IMR-90 (cell line): ENCODE measurements around the gene KRTAP12-4. TPM values are rescaled to one million over a fixed set of nuclear protein-coding genes. Genes with fewer than 3 reads are reported as not detected.

Source experiments
- ATAC-seq: fragments of 200-7000 bp; cut with Tn5 transposase; 2 replicates; pipeline ENCODE4 v1.9.1; 2020; ENCODE audit warnings: low read depth, mild to moderate bottlenecking, moderate library complexity
- BruUV-seq: library from RNA; stranded (reverse); fragments of 400-500 nt; replicated peaks from 2 replicates; lab custom pipeline; 2021; lab: Mats Ljungman, UMichigan
- CTCF ChIA-PET: fragments of 300-600 bp; formaldehyde crosslinking; extraction: SDS; loops from one replicate; lab custom pipeline; 2021; ENCODE audit warnings: antibody characterized with exemption; lab: Yijun Ruan, JAX
- POLR2A ChIA-PET: fragments of 300-600 bp; sonication (Branson Sonifier 250); formaldehyde crosslinking; loops from one replicate; lab custom pipeline; 2022; ENCODE audit warnings: antibody characterized with exemption; ENCODE audit not compliant: unreplicated experiment; lab: Charles Lee
- DNase-seq: peaks from one replicate; pipeline ENCODE4 v3.0.0; 2013
- H2AFZ ChIP-seq: replicated peaks from 2 replicates; pipeline ENCODE3; 2013; ENCODE audit warnings: low read length, mild to moderate bottlenecking; ENCODE audit not compliant: poor library complexity
- H2AK5ac ChIP-seq: 2 replicates; pipeline ENCODE4 v1.6.1; 2013; ENCODE audit warnings: low read depth, low read length, inconsistent platforms
- H2AK9ac ChIP-seq: replicated peaks from 2 replicates; pipeline ENCODE3; 2013; ENCODE audit warnings: mild to moderate bottlenecking, low read depth, low read length, moderate library complexity; ENCODE audit not compliant: poor library complexity
- H2BK120ac ChIP-seq: 2 replicates; pipeline ENCODE4 v1.6.1; 2013; ENCODE audit warnings: low read depth, low read length, inconsistent platforms
- H2BK15ac ChIP-seq: 3 replicates; pipeline ENCODE4 v1.6.1; 2013; ENCODE audit warnings: low read depth, low read length, inconsistent platforms
- H2BK20ac ChIP-seq: 2 replicates; pipeline ENCODE4 v1.6.1; 2013; ENCODE audit warnings: low read depth, mild to moderate bottlenecking, inconsistent platforms, low read length, moderate library complexity
- H2BK5ac ChIP-seq: 2 replicates; pipeline ENCODE4 v1.6.1; 2013; ENCODE audit warnings: mild to moderate bottlenecking, low read depth, low read length, inconsistent platforms; ENCODE audit not compliant: poor library complexity, severe bottlenecking
- H3K14ac ChIP-seq: replicated peaks from 2 replicates; pipeline ENCODE4 v1.6.1; 2013; ENCODE audit warnings: low read depth, low read length, inconsistent platforms
- H3K18ac ChIP-seq: 2 replicates; pipeline ENCODE4 v1.6.1; 2013; ENCODE audit warnings: low read depth, low read length, control low read depth
- H3K23ac ChIP-seq: 2 replicates; pipeline ENCODE4 v1.6.1; 2013; ENCODE audit warnings: low read depth, low read length, inconsistent platforms
- H3K27ac ChIP-seq: 2 replicates; pipeline ENCODE4 v1.5.1; 2013; ENCODE audit warnings: mild to moderate bottlenecking, control low read depth, low read length; ENCODE audit not compliant: insufficient read depth
- H3K27me3 ChIP-seq: 2 replicates; pipeline ENCODE4 v1.6.1; 2013; ENCODE audit warnings: low read length; ENCODE audit not compliant: control insufficient read depth, insufficient read depth
- H3K36me3 ChIP-seq: 2 replicates; pipeline ENCODE4 v1.6.1; 2013; ENCODE audit warnings: low read length, mixed read lengths; ENCODE audit not compliant: control insufficient read depth, insufficient read depth
- H3K4ac ChIP-seq: 2 replicates; pipeline ENCODE4 v1.6.1; 2013; ENCODE audit warnings: low read depth, low read length, inconsistent platforms
- H3K4me1 ChIP-seq: 2 replicates; pipeline ENCODE4 v1.6.1; 2013; ENCODE audit warnings: low read length, mixed read lengths; ENCODE audit not compliant: control insufficient read depth, insufficient read depth
- H3K4me2 ChIP-seq: 2 replicates; pipeline ENCODE4 v1.6.1; 2013; ENCODE audit warnings: low read depth, mild to moderate bottlenecking, control low read depth, low read length, moderate library complexity
- H3K4me3 ChIP-seq: 2 replicates; pipeline ENCODE4 v1.5.1; 2013; ENCODE audit warnings: low read depth, mild to moderate bottlenecking, control low read depth, low read length, moderate library complexity; ENCODE audit not compliant: insufficient read depth
- H3K56ac ChIP-seq: 2 replicates; pipeline ENCODE4 v1.6.1; 2013; ENCODE audit warnings: low read length, inconsistent platforms; ENCODE audit not compliant: insufficient read depth; ENCODE audit errors: extremely low read depth
- H3K79me1 ChIP-seq, 2 experiments: 2 replicates each; pipeline ENCODE4 v1.6.1; 2013; ENCODE audit warnings: low read length in 2 of 2, inconsistent platforms in 1 of 2, low read depth in 1 of 2
- H3K9ac ChIP-seq: 2 replicates; pipeline ENCODE4 v1.6.1; 2013; ENCODE audit warnings: low read depth, low read length, control low read depth
- H3K9me1 ChIP-seq: 2 replicates; pipeline ENCODE4 v1.6.1; 2013; ENCODE audit warnings: low read length, inconsistent platforms; ENCODE audit not compliant: insufficient read depth
- H3K9me3 ChIP-seq: 2 replicates; pipeline ENCODE4 v1.6.1; 2013; ENCODE audit warnings: low read length; ENCODE audit not compliant: control insufficient read depth, insufficient read depth
- H4K20me1 ChIP-seq: 2 replicates; pipeline ENCODE4 v1.6.1; 2013; ENCODE audit warnings: low read length, inconsistent platforms; ENCODE audit not compliant: insufficient read depth
- H4K5ac ChIP-seq: 2 replicates; pipeline ENCODE4 v1.6.1; 2013; ENCODE audit warnings: mild to moderate bottlenecking, low read depth, low read length, control low read depth
- H4K8ac ChIP-seq, 2 experiments: 2 replicates each; pipeline ENCODE4 v1.6.1; 2013; ENCODE audit warnings: low read depth in 2 of 2, low read length in 2 of 2, control low read depth in 1 of 2, inconsistent platforms in 1 of 2
- H4K91ac ChIP-seq: 2 replicates; pipeline ENCODE4 v1.6.1; 2013; ENCODE audit warnings: low read depth, low read length, inconsistent platforms; ENCODE audit not compliant: insufficient read depth
- BHLHE40 ChIP-seq: fragments of 150-350 bp; IDR thresholded peaks from 2 replicates; pipeline ENCODE4 v1.6.1; 2016; ENCODE audit warnings: mild to moderate bottlenecking, low read depth, low read length
- CEBPB ChIP-seq: IDR thresholded peaks from 2 replicates; pipeline ENCODE4 v1.6.1; 2012; ENCODE audit warnings: low read depth, low read length, improper control_type of control experiment
- CHD1 ChIP-seq: IDR thresholded peaks from 2 replicates; pipeline ENCODE4 v1.6.1; 2012; ENCODE audit warnings: low read depth, low read length, improper control_type of control experiment
- FOS ChIP-seq: fragments of 150-350 bp; IDR thresholded peaks from 2 replicates; pipeline ENCODE4 v1.6.1; 2016; ENCODE audit warnings: low read depth, low read length
- MAFK ChIP-seq: IDR thresholded peaks from 2 replicates; pipeline ENCODE4 v1.6.1; 2012; ENCODE audit warnings: low read depth, low read length, improper control_type of control experiment
- MAZ ChIP-seq: IDR thresholded peaks from 2 replicates; pipeline ENCODE4 v1.6.1; 2012; ENCODE audit warnings: low read depth, mild to moderate bottlenecking, low read length, improper control_type of control experiment, moderate library complexity, borderline replicate concordance
- MXI1 ChIP-seq: IDR thresholded peaks from 2 replicates; pipeline ENCODE4 v1.6.1; 2012; ENCODE audit warnings: low read depth, mild to moderate bottlenecking, low read length, moderate library complexity, borderline replicate concordance
- NFE2L2 ChIP-seq: fragments of 150-350 bp; IDR thresholded peaks from 2 replicates; pipeline ENCODE4 v1.6.1; 2016; ENCODE audit warnings: low read depth, mild to moderate bottlenecking, low read length
- POLR2A ChIP-seq: IDR thresholded peaks from 2 replicates; pipeline ENCODE4 v1.6.1; 2012; ENCODE audit warnings: mild to moderate bottlenecking, low read depth, low read length
- RAD21 ChIP-seq: IDR thresholded peaks from 2 replicates; pipeline ENCODE4 v1.6.1; 2012; ENCODE audit warnings: low read length, improper control_type of control experiment
- RCOR1 ChIP-seq: IDR thresholded peaks from 2 replicates; pipeline ENCODE4 v1.6.1; 2012; ENCODE audit warnings: mild to moderate bottlenecking, low read length, improper control_type of control experiment; ENCODE audit not compliant: insufficient replicate concordance
- RFX5 ChIP-seq: IDR thresholded peaks from 2 replicates; pipeline ENCODE4 v1.8.0; 2012; ENCODE audit warnings: low read depth, mild to moderate bottlenecking, low read length, moderate library complexity
- SMC3 ChIP-seq: fragments of 150-350 bp; IDR thresholded peaks from 2 replicates; pipeline ENCODE4 v1.6.1; 2016; ENCODE audit warnings: low read depth, mild to moderate bottlenecking, antibody characterized with exemption, low read length, moderate library complexity
- WGBS, 2 experiments: methylation state at CpG; one replicate each; pipeline versions ENCODE4 v1.1.5 to v1.1.7; 2013; ENCODE audit warnings: missing lambda C conversion rate in 2 of 2; ENCODE audit not compliant: insufficient read length in 1 of 2; ENCODE audit errors: extremely low coverage in 2 of 2; 5-methylcytosine and 5-hydroxymethylcytosine counted together
- dilution Hi-C: fragments of 300-500 bp; cut with HindIII; formaldehyde crosslinking; loops from one replicate; pipeline ENCODE4 v1.14.3; 2018; ENCODE audit warnings: low sequenced_read_pairs; ENCODE audit not compliant: unreplicated experiment
- in situ Hi-C: fragments of 300-500 bp; cut with MboI; formaldehyde crosslinking; loops from 3 replicates; pipeline ENCODE4 v1.14.3; 2019; ENCODE audit warnings: low sequenced_read_pairs, inconsistent platforms, mixed read lengths
- intact Hi-C: fragments of 100-400 bp; cut with micrococcal nuclease; formaldehyde crosslinking; loops from 2 replicates; pipeline ENCODE4 v1.10.0; 2022
- polyA plus RNA-seq, 3 experiments: library from polyadenylated mRNA; depleted of rRNA; stranded (reverse); fragments of >200 nt; gene quantifications; 2 replicates each; pipeline ENCODE4 v1.2.3, GENCODE V29; 2012; ENCODE audit warnings: low replicate concordance in 1 of 3
- total RNA-seq: library from RNA; depleted of rRNA; stranded (reverse); fragments of >200 nt; gene quantifications from 2 replicates; pipeline ENCODE4 v1.2.3, GENCODE V29; 2012
- TF ChIP-seq, protein P1 (sequence below): conservative IDR thresholded peaks from 2 replicates; pipeline ENCODE4 v1.5.1; 2012; ENCODE audit warnings: mild to moderate bottlenecking, low read depth, low read length, improper control_type of control experiment
- TF ChIP-seq, protein P2 (sequence below): fragments of 150-350 bp; IDR thresholded peaks from 2 replicates; pipeline ENCODE4 v1.6.1; 2016; ENCODE audit warnings: low read depth, mild to moderate bottlenecking, low read length, moderate library complexity, borderline replicate concordance
- TF ChIP-seq, protein P3 (sequence below): fragments of 150-350 bp; IDR thresholded peaks from 2 replicates; pipeline ENCODE4 v1.6.1; 2017; ENCODE audit warnings: mild to moderate bottlenecking, antibody characterized with exemption, low read length, low read depth

Gene KRTAP12-4
- total and polyA plus RNA-seq, 2 of the 4 experiments (the other 2 are of a cell fraction), result not detected

GRCh38 chr21:44612669-44613229, 41.7 kb downstream of the KRTAP12-4 start:
- intact Hi-C loops, result no loop called here
- WGBS, 2 experiments, result 77% methylated on average over 11 of the region's 13 CpGs; no CpG with 5 or more reads in 1 of the 2 experiments

More at GRCh38 chr21:44612669-44613229, 41.7 kb downstream of the KRTAP12-4 start:
- no peak overlapping the region for H3K14ac ChIP-seq
- DNase-seq, result no peak
- H3K4ac ChIP-seq, result no peak overlapping the region
- no peak overlapping the region for H2BK15ac ChIP-seq
- H2AK5ac ChIP-seq, result no peak overlapping the region
- peaks cover 13% of the 10 kb centered on the region for H3K9me3 ChIP-seq
- no peak overlapping the region for H3K4me3 ChIP-seq
- H2BK20ac ChIP-seq, result no peak overlapping the region
- ATAC-seq, result no peak
- H3K36me3 ChIP-seq, result no peaks in the 10 kb centered on the region
- H4K91ac ChIP-seq, result no peak overlapping the region
- H3K27me3 ChIP-seq, result peaks cover 3% of the 10 kb centered on the region; the same call in 1 of the 2 replicates
- no peaks in the 10 kb centered on the region for H3K4me1 ChIP-seq
- H4K20me1 ChIP-seq, result no peaks in the 10 kb centered on the region
- CTCF ChIA-PET, result no interaction called here
- BruUV-seq, result no TSS peak
- H2AK9ac ChIP-seq, result no peak overlapping the region
- in situ Hi-C loops (no loop called here), dilution Hi-C loops (no loop called here)
- H2AFZ ChIP-seq, result no peak overlapping the region
- no peak overlapping the region for H3K18ac ChIP-seq
- no peak overlapping the region for H2BK120ac ChIP-seq
- H4K8ac ChIP-seq, result no peak overlapping the region
- H2BK5ac ChIP-seq, result no peak overlapping the region
- H3K4me2 ChIP-seq, result no peak overlapping the region
- no peak overlapping the region for H3K9ac ChIP-seq
- H3K56ac ChIP-seq, result no peak overlapping the region
- H3K27ac ChIP-seq, result no peak overlapping the region
- no peaks in the 10 kb centered on the region for H3K9me1 ChIP-seq
- POLR2A ChIA-PET, result no interaction called here
- TF ChIP-seq RCOR1 (no peak), MXI1 (no peak), POLR2A (no peak), CHD1 (no peak), FOS (no peak), BHLHE40 (no peak), RAD21 (no peak), MAFK (no peak), CEBPB (no peak), SMC3 (no peak), RFX5 (no peak), NFE2L2 (no peak), MAZ (no peak)
- TF ChIP-seq, protein P1, sequence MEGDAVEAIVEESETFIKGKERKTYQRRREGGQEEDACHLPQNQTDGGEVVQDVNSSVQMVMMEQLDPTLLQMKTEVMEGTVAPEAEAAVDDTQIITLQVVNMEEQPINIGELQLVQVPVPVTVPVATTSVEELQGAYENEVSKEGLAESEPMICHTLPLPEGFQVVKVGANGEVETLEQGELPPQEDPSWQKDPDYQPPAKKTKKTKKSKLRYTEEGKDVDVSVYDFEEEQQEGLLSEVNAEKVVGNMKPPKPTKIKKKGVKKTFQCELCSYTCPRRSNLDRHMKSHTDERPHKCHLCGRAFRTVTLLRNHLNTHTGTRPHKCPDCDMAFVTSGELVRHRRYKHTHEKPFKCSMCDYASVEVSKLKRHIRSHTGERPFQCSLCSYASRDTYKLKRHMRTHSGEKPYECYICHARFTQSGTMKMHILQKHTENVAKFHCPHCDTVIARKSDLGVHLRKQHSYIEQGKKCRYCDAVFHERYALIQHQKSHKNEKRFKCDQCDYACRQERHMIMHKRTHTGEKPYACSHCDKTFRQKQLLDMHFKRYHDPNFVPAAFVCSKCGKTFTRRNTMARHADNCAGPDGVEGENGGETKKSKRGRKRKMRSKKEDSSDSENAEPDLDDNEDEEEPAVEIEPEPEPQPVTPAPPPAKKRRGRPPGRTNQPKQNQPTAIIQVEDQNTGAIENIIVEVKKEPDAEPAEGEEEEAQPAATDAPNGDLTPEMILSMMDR, result no peak
- TF ChIP-seq, protein P2, sequence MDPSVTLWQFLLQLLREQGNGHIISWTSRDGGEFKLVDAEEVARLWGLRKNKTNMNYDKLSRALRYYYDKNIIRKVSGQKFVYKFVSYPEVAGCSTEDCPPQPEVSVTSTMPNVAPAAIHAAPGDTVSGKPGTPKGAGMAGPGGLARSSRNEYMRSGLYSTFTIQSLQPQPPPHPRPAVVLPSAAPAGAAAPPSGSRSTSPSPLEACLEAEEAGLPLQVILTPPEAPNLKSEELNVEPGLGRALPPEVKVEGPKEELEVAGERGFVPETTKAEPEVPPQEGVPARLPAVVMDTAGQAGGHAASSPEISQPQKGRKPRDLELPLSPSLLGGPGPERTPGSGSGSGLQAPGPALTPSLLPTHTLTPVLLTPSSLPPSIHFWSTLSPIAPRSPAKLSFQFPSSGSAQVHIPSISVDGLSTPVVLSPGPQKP, result no peak
- TF ChIP-seq, protein P3, sequence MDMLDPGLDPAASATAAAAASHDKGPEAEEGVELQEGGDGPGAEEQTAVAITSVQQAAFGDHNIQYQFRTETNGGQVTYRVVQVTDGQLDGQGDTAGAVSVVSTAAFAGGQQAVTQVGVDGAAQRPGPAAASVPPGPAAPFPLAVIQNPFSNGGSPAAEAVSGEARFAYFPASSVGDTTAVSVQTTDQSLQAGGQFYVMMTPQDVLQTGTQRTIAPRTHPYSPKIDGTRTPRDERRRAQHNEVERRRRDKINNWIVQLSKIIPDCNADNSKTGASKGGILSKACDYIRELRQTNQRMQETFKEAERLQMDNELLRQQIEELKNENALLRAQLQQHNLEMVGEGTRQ, result no peak
- H3K79me1 ChIP-seq, result no peaks in the 10 kb centered on the region
- no peak overlapping the region for H4K5ac ChIP-seq
- H3K23ac ChIP-seq, result no peak overlapping the region
